ENCODE results near the gene ARSI.

Gene ARSI

DNA sequence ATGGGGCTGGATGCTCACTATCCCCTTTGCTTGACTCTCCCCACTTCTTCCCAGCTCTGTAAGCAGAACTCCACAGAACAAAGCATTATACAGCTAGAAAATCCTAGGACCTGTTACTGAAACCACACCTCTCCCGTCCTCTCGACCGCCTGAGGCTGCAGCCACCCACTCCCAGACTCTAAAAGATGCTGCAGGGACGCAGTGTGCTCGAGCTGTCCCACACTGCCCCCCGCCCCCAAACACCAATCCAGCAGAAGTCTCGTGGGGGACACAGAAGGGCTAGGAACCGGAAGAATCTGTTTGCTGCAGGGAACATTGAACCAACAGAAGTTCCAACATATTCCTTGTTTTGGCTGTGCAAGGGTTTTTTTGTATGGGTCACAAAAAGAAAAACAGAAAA, 20.7 kb downstream of the ARSI start:
- Histone ChIP-seq H3K27ac (no peak overlapping the region), H4K20me1 (ENCODE audit: insufficient read depth) (no peaks in the 10 kb centered on the region), H3K27me3 (ENCODE audit: insufficient read depth, low read depth) (no peaks in the 10 kb centered on the region), H3K36me3 (ENCODE audit: insufficient read depth) (no peaks in the 10 kb centered on the region), H3K4me3 (IDR thresholded peaks at IDR 0.05; ENCODE audit: insufficient read depth, low read depth, low read length) (no peak overlapping the region), H3K4me2 (no peak overlapping the region), H3K9ac (no peak overlapping the region), H3K79me2 (ENCODE audit: insufficient read depth, low read depth) (no peaks in the 10 kb centered on the region), H2AFZ (ENCODE audit: low read depth) (no peak overlapping the region), H3K4me1 (ENCODE audit: low read depth, poor library complexity, severe bottlenecking) (no peaks in the 10 kb centered on the region)
- TF ChIP-seq, protein P1, sequence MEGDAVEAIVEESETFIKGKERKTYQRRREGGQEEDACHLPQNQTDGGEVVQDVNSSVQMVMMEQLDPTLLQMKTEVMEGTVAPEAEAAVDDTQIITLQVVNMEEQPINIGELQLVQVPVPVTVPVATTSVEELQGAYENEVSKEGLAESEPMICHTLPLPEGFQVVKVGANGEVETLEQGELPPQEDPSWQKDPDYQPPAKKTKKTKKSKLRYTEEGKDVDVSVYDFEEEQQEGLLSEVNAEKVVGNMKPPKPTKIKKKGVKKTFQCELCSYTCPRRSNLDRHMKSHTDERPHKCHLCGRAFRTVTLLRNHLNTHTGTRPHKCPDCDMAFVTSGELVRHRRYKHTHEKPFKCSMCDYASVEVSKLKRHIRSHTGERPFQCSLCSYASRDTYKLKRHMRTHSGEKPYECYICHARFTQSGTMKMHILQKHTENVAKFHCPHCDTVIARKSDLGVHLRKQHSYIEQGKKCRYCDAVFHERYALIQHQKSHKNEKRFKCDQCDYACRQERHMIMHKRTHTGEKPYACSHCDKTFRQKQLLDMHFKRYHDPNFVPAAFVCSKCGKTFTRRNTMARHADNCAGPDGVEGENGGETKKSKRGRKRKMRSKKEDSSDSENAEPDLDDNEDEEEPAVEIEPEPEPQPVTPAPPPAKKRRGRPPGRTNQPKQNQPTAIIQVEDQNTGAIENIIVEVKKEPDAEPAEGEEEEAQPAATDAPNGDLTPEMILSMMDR (conservative IDR thresholded peaks at IDR 0.05; ENCODE audit: low read depth, low read length) = no peak

DNA sequence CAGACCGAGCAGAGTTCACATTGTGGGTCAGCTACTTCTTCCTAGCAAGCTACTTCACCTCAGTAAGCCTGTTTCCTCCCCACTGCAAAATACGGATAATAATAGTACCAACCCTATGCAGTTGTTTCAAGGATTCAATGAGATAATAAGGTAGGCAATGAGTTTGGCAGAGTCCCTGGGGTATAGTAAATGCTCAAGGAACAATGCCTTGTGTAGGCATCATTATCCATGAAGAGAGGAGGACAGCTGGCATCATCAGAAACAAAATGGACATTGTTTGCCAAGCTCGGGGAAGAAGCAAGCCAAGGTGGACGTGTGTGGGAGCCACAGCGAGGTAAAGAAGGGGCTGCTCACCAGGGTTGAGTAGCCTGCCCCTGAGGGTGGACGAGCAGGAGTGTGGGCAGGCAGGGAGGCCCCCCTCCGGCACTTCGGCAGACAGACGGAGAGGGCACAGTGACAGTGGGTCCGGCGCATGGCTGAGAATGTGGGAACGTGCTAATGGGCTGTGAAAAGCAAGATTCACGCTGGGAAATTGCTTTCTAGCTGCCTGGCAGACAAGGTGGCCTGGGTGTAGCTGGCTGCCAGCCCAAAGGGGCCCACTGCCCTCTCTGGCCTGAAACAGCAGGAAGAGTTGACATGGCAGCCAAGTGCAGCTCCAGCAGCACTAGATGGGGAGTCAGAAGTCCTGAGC, 23.2 kb downstream of the ARSI start:
- no peaks in the 10 kb centered on the region for H4K20me1 ChIP-seq (ENCODE audit: insufficient read depth)
- H3K4me1 ChIP-seq (ENCODE audit: low read depth, poor library complexity, severe bottlenecking) = no peaks in the 10 kb centered on the region
- H2AFZ ChIP-seq (ENCODE audit: low read depth) = no peak overlapping the region
- H3K4me3 ChIP-seq (IDR thresholded peaks at IDR 0.05; ENCODE audit: insufficient read depth, low read depth, low read length) = no peak overlapping the region
- no peak overlapping the region for H3K4me2 ChIP-seq
- TF ChIP-seq, protein P1 (conservative IDR thresholded peaks at IDR 0.05; ENCODE audit: low read depth, low read length) = no peak
- H3K36me3 ChIP-seq (ENCODE audit: insufficient read depth) = no peaks in the 10 kb centered on the region
- no peak overlapping the region for H3K9ac ChIP-seq
- no peaks in the 10 kb centered on the region for H3K27me3 ChIP-seq (ENCODE audit: insufficient read depth, low read depth)
- no peaks in the 10 kb centered on the region for H3K79me2 ChIP-seq (ENCODE audit: insufficient read depth, low read depth)
- no peak overlapping the region for H3K27ac ChIP-seq

DNA sequence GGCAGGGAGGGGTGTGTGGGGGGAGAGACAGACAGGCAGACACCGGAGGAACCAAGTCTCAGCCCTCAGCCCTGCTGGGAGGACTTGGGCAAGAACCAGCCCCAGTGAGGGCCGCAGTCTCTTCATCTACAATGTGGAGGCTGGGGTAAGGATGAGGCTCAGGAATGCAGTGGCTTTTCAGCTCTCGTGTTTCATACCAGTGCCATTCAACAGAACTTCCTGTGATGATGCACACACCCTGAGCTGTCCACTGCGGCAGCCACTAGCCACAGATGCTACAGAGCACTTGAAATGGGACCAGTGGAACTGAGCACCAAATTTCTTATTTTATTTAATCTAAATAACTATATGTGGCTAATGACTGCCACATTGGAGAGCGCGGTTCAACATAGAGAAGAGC, 23.8 kb downstream of the ARSI start:
- H3K27ac ChIP-seq = no peak overlapping the region
- H3K27me3 ChIP-seq (ENCODE audit: insufficient read depth, low read depth) = no peaks in the 10 kb centered on the region
- H3K79me2 ChIP-seq (ENCODE audit: insufficient read depth, low read depth) = no peaks in the 10 kb centered on the region
- no peaks in the 10 kb centered on the region for H3K4me1 ChIP-seq (ENCODE audit: low read depth, poor library complexity, severe bottlenecking)
- H3K36me3 ChIP-seq (ENCODE audit: insufficient read depth) = no peaks in the 10 kb centered on the region
- no peak overlapping the region for H2AFZ ChIP-seq (ENCODE audit: low read depth)
- no peak overlapping the region for H3K4me2 ChIP-seq
- TF ChIP-seq, protein P1 (conservative IDR thresholded peaks at IDR 0.05; ENCODE audit: low read depth, low read length) = no peak
- no peak overlapping the region for H3K4me3 ChIP-seq (IDR thresholded peaks at IDR 0.05; ENCODE audit: insufficient read depth, low read depth, low read length)
- H4K20me1 ChIP-seq (ENCODE audit: insufficient read depth) = no peaks in the 10 kb centered on the region
- H3K9ac ChIP-seq = no peak overlapping the region

DNA sequence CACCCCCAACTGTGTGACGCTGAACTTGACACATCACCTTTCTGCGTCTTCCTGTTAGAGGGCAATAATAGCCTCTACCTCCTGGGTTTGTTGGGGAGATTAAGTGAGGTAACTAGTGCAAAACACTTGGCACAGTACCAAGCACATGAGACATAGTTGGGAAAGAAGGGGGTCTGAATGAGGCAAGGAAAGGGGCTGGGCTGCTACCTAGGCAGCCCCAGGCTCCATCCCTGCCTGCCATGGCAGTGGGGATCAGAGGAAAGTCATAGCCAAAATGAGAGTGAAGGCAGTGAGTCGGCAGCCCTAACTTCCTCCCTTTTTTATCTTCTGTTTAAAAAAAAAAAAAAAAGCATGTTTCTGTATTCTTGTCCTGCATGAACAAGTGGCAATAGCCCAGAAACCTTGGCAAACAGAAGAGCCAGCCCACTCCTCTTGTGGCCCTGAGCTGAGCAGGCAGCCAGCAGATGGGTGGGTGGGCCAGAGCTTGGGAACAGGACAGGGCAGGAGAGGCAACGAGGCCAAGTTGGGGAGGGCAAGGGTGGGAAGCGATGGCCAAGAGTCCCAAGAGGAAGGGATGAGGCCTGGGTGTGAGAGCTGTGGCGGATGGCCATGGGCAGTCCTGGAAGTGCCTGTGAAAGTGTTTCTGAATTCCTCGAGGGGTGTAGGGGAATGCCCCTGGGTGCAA, 24.5 kb downstream of the ARSI start:
- Histone ChIP-seq H3K4me1 (ENCODE audit: low read depth, poor library complexity, severe bottlenecking) (no peaks in the 10 kb centered on the region), H3K27me3 (ENCODE audit: insufficient read depth, low read depth) (no peaks in the 10 kb centered on the region), H3K36me3 (ENCODE audit: insufficient read depth) (no peaks in the 10 kb centered on the region), H3K79me2 (ENCODE audit: insufficient read depth, low read depth) (no peaks in the 10 kb centered on the region), H3K4me2 (no peak overlapping the region), H2AFZ (ENCODE audit: low read depth) (no peak overlapping the region), H3K9ac (no peak overlapping the region), H3K4me3 (IDR thresholded peaks at IDR 0.05; ENCODE audit: insufficient read depth, low read depth, low read length) (no peak overlapping the region), H3K27ac (no peak overlapping the region), H4K20me1 (ENCODE audit: insufficient read depth) (no peaks in the 10 kb centered on the region)
- TF ChIP-seq, protein P1 (conservative IDR thresholded peaks at IDR 0.05; ENCODE audit: low read depth, low read length) = no peak

All from KMS-11 (cell line).